GM12878 (cell line): ENCODE data around the gene TSHZ1. TPM values are rescaled to one million over a fixed set of nuclear protein-coding genes. Genes with fewer than 3 reads are reported as not detected.

Source experiments
- ATAC-seq: fragments of 200-7000 bp; cut with Tn5 transposase; 3 replicates; pipeline ENCODE4 v1.9.1; 2020; ENCODE audit warnings: mild to moderate bottlenecking, moderate library complexity
- BruUV-seq: library from RNA; stranded (reverse); fragments of 400-500 nt; replicated peaks from 2 replicates; lab custom pipeline; 2021; lab: Mats Ljungman, UMichigan
- CTCF ChIA-PET: fragments of 300-600 bp; sonication (Branson Sonifier 250); formaldehyde crosslinking; extraction: SDS; loops from one replicate; lab custom pipeline; 2021; ENCODE audit warnings: inconsistent platforms; lab: Yijun Ruan, JAX
- POLR2A ChIA-PET: fragments of 350-600 bp; formaldehyde crosslinking; extraction: SDS; loops from one replicate; lab custom pipeline; 2021; ENCODE audit warnings: inconsistent platforms; lab: Charles Lee
- RAD21 ChIA-PET: fragments of 300-600 bp; sonication (Branson Sonifier 250); formaldehyde crosslinking; loops from one replicate; lab custom pipeline; 2023; ENCODE audit warnings: antibody characterized with exemption; ENCODE audit not compliant: unreplicated experiment; lab: Charles Lee
- SMC1A ChIA-PET: fragments of 300-600 bp; sonication (Branson Sonifier 250); formaldehyde crosslinking; loops from one replicate; lab custom pipeline; 2023; ENCODE audit not compliant: unreplicated experiment, uncharacterized antibody; lab: Charles Lee
- DNase-seq: peaks from one replicate; pipeline ENCODE4 v3.0.0-alpha.2; 2011; ENCODE audit warnings: low read depth, low spot score
- FAIRE-seq: peaks from 3 replicates; lab custom pipeline; 2011; peaks lifted over from hg19 to GRCh38; lab: Jason Lieb, UNC
- H2AFZ ChIP-seq: 2 replicates; pipeline ENCODE4 v1.6.0; 2011; ENCODE audit warnings: low read depth, low read length, control low read depth; ENCODE audit not compliant: control insufficient read depth
- H3K27ac ChIP-seq: 2 replicates; pipeline ENCODE4 v1.5.1; 2011; ENCODE audit warnings: control low read depth; ENCODE audit not compliant: control insufficient read depth, insufficient read depth
- H3K27me3 ChIP-seq, 2 experiments: replicated peaks in 1 of 2; 2 replicates each; pipeline versions ENCODE4 v1.6.0 to v1.6.1; 2011; ENCODE audit warnings: low read length in 1 of 2; ENCODE audit not compliant: control insufficient read depth in 2 of 2, insufficient read depth in 2 of 2
- H3K36me3 ChIP-seq, 2 experiments: 2 replicates each; pipeline ENCODE4 v1.5.1; 2011; ENCODE audit warnings: low read length in 1 of 2; ENCODE audit not compliant: control insufficient read depth in 2 of 2, insufficient read depth in 2 of 2
- H3K4me1 ChIP-seq: 2 replicates; pipeline ENCODE4 v1.6.1; 2011; ENCODE audit warnings: mild to moderate bottlenecking, low read length, moderate library complexity, mixed read lengths; ENCODE audit not compliant: control insufficient read depth, insufficient read depth
- H3K4me2 ChIP-seq: 2 replicates; pipeline ENCODE4 v1.6.0; 2011; ENCODE audit warnings: control low read depth; ENCODE audit not compliant: control insufficient read depth, insufficient read depth
- H3K4me3 ChIP-seq: fragments of 200-600 bp; sonication (generic); 2 replicates; pipeline ENCODE4 v1.5.1; 2016
- H3K79me2 ChIP-seq: 2 replicates; pipeline ENCODE4 v1.6.0; 2011; ENCODE audit warnings: low read length; ENCODE audit not compliant: control insufficient read depth, insufficient read depth
- H3K9ac ChIP-seq: 2 replicates; pipeline ENCODE4 v1.8.0; 2011; ENCODE audit warnings: low read length, control low read depth, mixed read lengths; ENCODE audit not compliant: control insufficient read depth, insufficient read depth
- H3K9me3 ChIP-seq: replicated peaks from 3 replicates; pipeline ENCODE4 v1.5.1; 2011; ENCODE audit warnings: mild to moderate bottlenecking, low read length; ENCODE audit not compliant: control insufficient read depth, insufficient read depth
- H4K20me1 ChIP-seq: 2 replicates; pipeline ENCODE4 v1.6.0; 2011; ENCODE audit not compliant: control insufficient read depth, insufficient read depth
- ATF7 ChIP-seq: fragments of 450-650 bp; IDR thresholded peaks from 2 replicates; pipeline ENCODE4 v1.6.1; 2016; ENCODE audit warnings: low read depth, mild to moderate bottlenecking
- CBX3 ChIP-seq: fragments of 200-600 bp; sonication (generic); IDR thresholded peaks from 2 replicates; pipeline ENCODE4 v1.6.1; 2016; ENCODE audit warnings: low read depth, borderline replicate concordance
- CREM ChIP-seq: IDR thresholded peaks from 2 replicates; pipeline ENCODE4 v1.6.1; 2014; ENCODE audit warnings: antibody characterized with exemption, low read depth
- ETV6 ChIP-seq, 2 experiments: fragments of 450-650 bp in 1 of 2; IDR thresholded peaks in 1 of 2; conservative IDR thresholded peaks in 1 of 2; 2 replicates each; pipeline ENCODE4 v1.6.1; 2014; ENCODE audit warnings: antibody characterized with exemption in 1 of 2, borderline replicate concordance in 1 of 2, low read depth in 1 of 2, mild to moderate bottlenecking in 1 of 2, moderate library complexity in 1 of 2
- IRF4 ChIP-seq: IDR thresholded peaks from 2 replicates; pipeline ENCODE4 v1.6.1; 2011; ENCODE audit warnings: low read depth, low read length
- JUNB ChIP-seq: IDR thresholded peaks from 2 replicates; pipeline ENCODE4 v1.6.1; 2016; ENCODE audit warnings: antibody characterized with exemption, mild to moderate bottlenecking
- KAT2A ChIP-seq: conservative IDR thresholded peaks from 2 replicates; pipeline ENCODE4 v1.6.1; 2011; ENCODE audit warnings: low read depth, low read length; ENCODE audit not compliant: control insufficient read depth
- PML ChIP-seq: IDR thresholded peaks from 2 replicates; pipeline ENCODE4 v1.6.1; 2012; ENCODE audit warnings: low read length, inconsistent platforms
- RUNX3 ChIP-seq: IDR thresholded peaks from 2 replicates; pipeline ENCODE4 v1.6.1; 2012; ENCODE audit warnings: low read length, inconsistent platforms
- SRF ChIP-seq, 2 experiments: IDR thresholded peaks; 2 replicates each; pipeline ENCODE4 v1.6.1; 2011; ENCODE audit warnings: low read depth in 2 of 2, low read length in 2 of 2, mild to moderate bottlenecking in 1 of 2, moderate library complexity in 1 of 2
- YY1 ChIP-seq: IDR thresholded peaks from 2 replicates; pipeline ENCODE4 v1.6.1; 2011; ENCODE audit warnings: low read depth, mild to moderate bottlenecking, low read length
- ZNF207 ChIP-seq: fragments of 450-650 bp; IDR thresholded peaks from 2 replicates; pipeline ENCODE4 v1.6.1; 2014; ENCODE audit warnings: antibody characterized with exemption, mild to moderate bottlenecking, borderline replicate concordance
- ZZZ3 ChIP-seq: IDR thresholded peaks from 2 replicates; pipeline ENCODE4 v1.6.1; 2011; ENCODE audit warnings: low read depth; ENCODE audit not compliant: control insufficient read depth, insufficient read length
- WGBS: methylation state at CpG from one replicate; pipeline ENCODE4 v1.1.6; 2016; ENCODE audit warnings: low lambda C conversion rate; ENCODE audit not compliant: insufficient replicate concordance, insufficient coverage; ENCODE audit errors: missing lambda C conversion rate; 5-methylcytosine and 5-hydroxymethylcytosine counted together
- in situ Hi-C: fragments of 300-500 bp; cut with MboI; formaldehyde crosslinking; loops from 9 replicates; pipeline ENCODE4 v1.14.3; 2018; ENCODE audit warnings: mixed read lengths
- intact Hi-C: fragments of 100-400 bp; cut with micrococcal nuclease; formaldehyde crosslinking; loops from one replicate; pipeline ENCODE4 v1.14.2; 2022; ENCODE audit not compliant: unreplicated experiment
- polyA plus RNA-seq, 11 experiments: library from polyadenylated mRNA; depleted of rRNA in 4 of 11; unstranded in 6 of 11; stranded (reverse) in 5 of 11; fragments of >200 nt; fragmentation: Nextera tagmentation in 4 of 11; fragmentation: Illumina TruSeq in 1 of 11; extraction: Ambion mirVana in 4 of 11; extraction: Trizol in 1 of 11; gene quantifications; 1 replicate in 1 of 11; 2 replicates in 10 of 11; pipeline versions ENCODE4 v1.2.1 to v1.2.3, GENCODE V29; 2011 to 2016; ENCODE audit warnings: inconsistent platforms in 2 of 11, missing spikeins in 2 of 11, low read depth in 1 of 11
- total RNA-seq, 4 experiments: library from RNA; depleted of rRNA in 3 of 4; stranded (reverse); fragments of >200 nt in 3 of 4; fragmentation: Illumina TruSeq in 1 of 4; extraction: Trizol in 1 of 4; gene quantifications; 2 replicates each; pipeline versions ENCODE4 v1.2.1 to v1.2.3, GENCODE V29; 2013 to 2021
- TF ChIP-seq, protein P1 (sequence below): fragments of 450-650 bp; IDR thresholded peaks from 2 replicates; pipeline ENCODE4 v1.6.1; 2017; ENCODE audit warnings: mild to moderate bottlenecking, moderate library complexity
- TF ChIP-seq, protein P2 (sequence below): fragments of 450-650 bp; IDR thresholded peaks from 2 replicates; pipeline ENCODE4 v1.6.1; 2016; ENCODE audit warnings: mild to moderate bottlenecking
- TF ChIP-seq, protein P3 (sequence below): IDR thresholded peaks from 2 replicates; pipeline ENCODE4 v1.6.1; 2012; ENCODE audit warnings: low read length, inconsistent platforms

The TSHZ1 gene
- total and polyA plus RNA-seq, 10 of the 15 experiments (the other 5 are each of a cell fraction or from before 2014, with no cell fraction given) = 2.2 to 15.2 (median 5.1) TPM

DNA sequence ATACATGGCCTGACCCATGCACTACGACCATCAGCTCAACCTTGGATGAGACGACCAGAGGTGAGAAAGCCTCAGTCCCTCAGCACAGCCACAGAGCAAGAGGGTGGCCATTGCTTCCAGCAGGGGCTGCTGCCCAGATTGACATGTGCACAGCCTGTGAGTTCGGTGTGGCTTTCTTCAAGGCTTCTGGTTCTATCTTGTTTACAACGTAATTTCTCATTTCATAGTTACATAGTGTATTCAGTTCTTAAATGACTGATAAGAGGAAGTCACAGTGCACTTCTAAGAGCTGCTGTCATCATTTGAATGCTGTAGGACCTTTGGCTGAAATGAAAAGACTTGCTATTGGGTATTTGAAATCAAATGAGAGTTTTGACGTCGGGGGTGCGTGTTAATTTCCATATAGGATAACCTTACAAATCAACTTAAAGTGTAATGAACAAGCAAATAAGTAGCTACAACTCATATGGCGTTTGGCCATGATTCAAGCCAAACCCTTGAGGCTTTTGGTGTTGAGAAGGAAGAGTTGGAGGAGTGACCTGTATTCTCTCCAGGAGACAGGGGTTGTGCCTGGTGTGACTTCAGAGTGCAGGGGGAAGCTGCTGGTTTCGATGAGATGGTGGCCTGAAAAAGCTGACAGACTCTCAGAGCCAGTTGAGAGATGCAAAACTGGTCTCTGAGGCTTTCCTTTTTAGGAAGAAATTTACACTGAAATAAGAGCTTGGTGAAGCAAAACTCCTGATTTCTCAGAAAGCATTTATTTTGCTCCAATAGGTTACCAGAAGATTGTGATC lies 51.0 kb downstream of the TSHZ1 start:
- Histone ChIP-seq H3K36me3 (no peaks in the 10 kb centered on the region), H3K79me2 (peaks cover 3% of the 10 kb centered on the region), H3K9ac (no peak overlapping the region; the same call in 1 of the 2 replicates), H3K4me3 (no peak overlapping the region), H3K4me2 (peak overlapping the region; percentile 36), H3K9me3 (no peaks in the 10 kb centered on the region; the same call in 2 of the 3 replicates), H3K27me3 (no peaks in the 10 kb centered on the region), H3K27ac (peak overlapping the region; percentile 65), H4K20me1 (no peaks in the 10 kb centered on the region), H2AFZ (peak overlapping the region; percentile 35; the same call in 1 of the 2 replicates), H3K4me1 (peaks cover 26% of the 10 kb centered on the region)
- ChIA-PET RAD21 (interaction anchor here (1.1 kb wide), 1 partner anchor 51 kb away, joined by 3 read pairs; the partner anchor contains the start of gene TSHZ1), CTCF (interaction anchor here (1.0 to 2.2 kb wide), 3 partner anchors 11 to 51 kb away, joined by 4 to 5 read pairs (median 4); partner anchors contain the start of gene TSHZ1), POLR2A (interaction anchor here (0.9 to 1.2 kb wide), 2 partner anchors 51 to 52 kb away, joined by 3 read pairs; partner anchors contain the start of gene TSHZ1), SMC1A (interaction anchor here (0.6 to 1.7 kb wide), 9 partner anchors 11 to 59 kb away, joined by 3 to 6 read pairs (median 4); no protein-coding TSS in a partner anchor)
- DNase-seq (peak; percentile 41), FAIRE-seq (peak; percentile 79), ATAC-seq (peak; percentile 90)
- in situ Hi-C loops = no loop called here
- 7% methylated on average over 9 of the region's 9 CpGs for WGBS
- intact Hi-C loops = loop anchor here (5.0 kb wide), 1 partner anchor 44 kb away; no protein-coding TSS in a partner anchor
- BruUV-seq = no TSS peak
- TF ChIP-seq ETV6 (conservative IDR thresholded peaks at IDR 0.05 in 1 of 2, IDR thresholded peaks at IDR 0.05 in 1 of 2; ENCODE audit: borderline replicate concordance in 1 of 2, low read depth in 1 of 2) (peak in 1 of 2 experiments; percentile 13; a peak in 1 of 4 replicates), CBX3 (no peak), SRF (IDR thresholded peaks at IDR 0.05; ENCODE audit: low read depth in 2 of 2, low read length in 2 of 2) (peak in 1 of 2 experiments; percentile 92; a peak in 2 of 4 replicates), YY1 (peak; percentile 61; the same call in 1 of the 2 replicates), ZNF207 (no peak), CREM (peak; percentile 50; the same call in 1 of the 2 replicates), JUNB (peak; percentile 79), KAT2A (no peak), IRF4 (peak; percentile 36; the same call in 1 of the 2 replicates), ZZZ3 (no peak), ATF7 (peak; percentile 66; the same call in 1 of the 2 replicates), RUNX3 (peak; percentile 15), PML (peak; percentile 68; the same call in 1 of the 2 replicates)
- TF ChIP-seq, protein P1, sequence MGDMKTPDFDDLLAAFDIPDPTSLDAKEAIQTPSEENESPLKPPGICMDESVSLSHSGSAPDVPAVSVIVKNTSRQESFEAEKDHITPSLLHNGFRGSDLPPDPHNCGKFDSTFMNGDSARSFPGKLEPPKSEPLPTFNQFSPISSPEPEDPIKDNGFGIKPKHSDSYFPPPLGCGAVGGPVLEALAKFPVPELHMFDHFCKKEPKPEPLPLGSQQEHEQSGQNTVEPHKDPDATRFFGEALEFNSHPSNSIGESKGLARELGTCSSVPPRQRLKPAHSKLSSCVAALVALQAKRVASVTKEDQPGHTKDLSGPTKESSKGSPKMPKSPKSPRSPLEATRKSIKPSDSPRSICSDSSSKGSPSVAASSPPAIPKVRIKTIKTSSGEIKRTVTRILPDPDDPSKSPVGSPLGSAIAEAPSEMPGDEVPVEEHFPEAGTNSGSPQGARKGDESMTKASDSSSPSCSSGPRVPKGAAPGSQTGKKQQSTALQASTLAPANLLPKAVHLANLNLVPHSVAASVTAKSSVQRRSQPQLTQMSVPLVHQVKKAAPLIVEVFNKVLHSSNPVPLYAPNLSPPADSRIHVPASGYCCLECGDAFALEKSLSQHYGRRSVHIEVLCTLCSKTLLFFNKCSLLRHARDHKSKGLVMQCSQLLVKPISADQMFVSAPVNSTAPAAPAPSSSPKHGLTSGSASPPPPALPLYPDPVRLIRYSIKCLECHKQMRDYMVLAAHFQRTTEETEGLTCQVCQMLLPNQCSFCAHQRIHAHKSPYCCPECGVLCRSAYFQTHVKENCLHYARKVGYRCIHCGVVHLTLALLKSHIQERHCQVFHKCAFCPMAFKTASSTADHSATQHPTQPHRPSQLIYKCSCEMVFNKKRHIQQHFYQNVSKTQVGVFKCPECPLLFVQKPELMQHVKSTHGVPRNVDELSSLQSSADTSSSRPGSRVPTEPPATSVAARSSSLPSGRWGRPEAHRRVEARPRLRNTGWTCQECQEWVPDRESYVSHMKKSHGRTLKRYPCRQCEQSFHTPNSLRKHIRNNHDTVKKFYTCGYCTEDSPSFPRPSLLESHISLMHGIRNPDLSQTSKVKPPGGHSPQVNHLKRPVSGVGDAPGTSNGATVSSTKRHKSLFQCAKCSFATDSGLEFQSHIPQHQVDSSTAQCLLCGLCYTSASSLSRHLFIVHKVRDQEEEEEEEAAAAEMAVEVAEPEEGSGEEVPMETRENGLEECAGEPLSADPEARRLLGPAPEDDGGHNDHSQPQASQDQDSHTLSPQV = peak; percentile 65; the same call in 1 of the 2 replicates
- TF ChIP-seq, protein P2, sequence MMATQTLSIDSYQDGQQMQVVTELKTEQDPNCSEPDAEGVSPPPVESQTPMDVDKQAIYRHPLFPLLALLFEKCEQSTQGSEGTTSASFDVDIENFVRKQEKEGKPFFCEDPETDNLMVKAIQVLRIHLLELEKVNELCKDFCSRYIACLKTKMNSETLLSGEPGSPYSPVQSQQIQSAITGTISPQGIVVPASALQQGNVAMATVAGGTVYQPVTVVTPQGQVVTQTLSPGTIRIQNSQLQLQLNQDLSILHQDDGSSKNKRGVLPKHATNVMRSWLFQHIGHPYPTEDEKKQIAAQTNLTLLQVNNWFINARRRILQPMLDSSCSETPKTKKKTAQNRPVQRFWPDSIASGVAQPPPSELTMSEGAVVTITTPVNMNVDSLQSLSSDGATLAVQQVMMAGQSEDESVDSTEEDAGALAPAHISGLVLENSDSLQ = peak; percentile 80
- TF ChIP-seq, protein P3, sequence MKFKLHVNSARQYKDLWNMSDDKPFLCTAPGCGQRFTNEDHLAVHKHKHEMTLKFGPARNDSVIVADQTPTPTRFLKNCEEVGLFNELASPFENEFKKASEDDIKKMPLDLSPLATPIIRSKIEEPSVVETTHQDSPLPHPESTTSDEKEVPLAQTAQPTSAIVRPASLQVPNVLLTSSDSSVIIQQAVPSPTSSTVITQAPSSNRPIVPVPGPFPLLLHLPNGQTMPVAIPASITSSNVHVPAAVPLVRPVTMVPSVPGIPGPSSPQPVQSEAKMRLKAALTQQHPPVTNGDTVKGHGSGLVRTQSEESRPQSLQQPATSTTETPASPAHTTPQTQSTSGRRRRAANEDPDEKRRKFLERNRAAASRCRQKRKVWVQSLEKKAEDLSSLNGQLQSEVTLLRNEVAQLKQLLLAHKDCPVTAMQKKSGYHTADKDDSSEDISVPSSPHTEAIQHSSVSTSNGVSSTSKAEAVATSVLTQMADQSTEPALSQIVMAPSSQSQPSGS = peak; percentile 60; the same call in 1 of the 2 replicates
